HG03342 (cell line): ENCODE measurements around the gene XAGE3.
"Not testable (repeated sequence)": the region's sequence is repeated elsewhere in the genome, so short reads cannot be mapped to it uniquely, and the experiment has no call there.

ENCODE experiments used
- ATAC-seq: cut with Tn5 transposase; IDR thresholded peaks from one replicate; pipeline ENCODE4 v1.9.1; 2021; ENCODE audit warnings: mild to moderate bottlenecking, moderate library complexity; ENCODE audit not compliant: unreplicated experiment

Gene XAGE3, protein sequence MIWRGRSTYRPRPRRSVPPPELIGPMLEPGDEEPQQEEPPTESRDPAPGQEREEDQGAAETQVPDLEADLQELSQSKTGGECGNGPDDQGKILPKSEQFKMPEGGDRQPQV

DNA sequence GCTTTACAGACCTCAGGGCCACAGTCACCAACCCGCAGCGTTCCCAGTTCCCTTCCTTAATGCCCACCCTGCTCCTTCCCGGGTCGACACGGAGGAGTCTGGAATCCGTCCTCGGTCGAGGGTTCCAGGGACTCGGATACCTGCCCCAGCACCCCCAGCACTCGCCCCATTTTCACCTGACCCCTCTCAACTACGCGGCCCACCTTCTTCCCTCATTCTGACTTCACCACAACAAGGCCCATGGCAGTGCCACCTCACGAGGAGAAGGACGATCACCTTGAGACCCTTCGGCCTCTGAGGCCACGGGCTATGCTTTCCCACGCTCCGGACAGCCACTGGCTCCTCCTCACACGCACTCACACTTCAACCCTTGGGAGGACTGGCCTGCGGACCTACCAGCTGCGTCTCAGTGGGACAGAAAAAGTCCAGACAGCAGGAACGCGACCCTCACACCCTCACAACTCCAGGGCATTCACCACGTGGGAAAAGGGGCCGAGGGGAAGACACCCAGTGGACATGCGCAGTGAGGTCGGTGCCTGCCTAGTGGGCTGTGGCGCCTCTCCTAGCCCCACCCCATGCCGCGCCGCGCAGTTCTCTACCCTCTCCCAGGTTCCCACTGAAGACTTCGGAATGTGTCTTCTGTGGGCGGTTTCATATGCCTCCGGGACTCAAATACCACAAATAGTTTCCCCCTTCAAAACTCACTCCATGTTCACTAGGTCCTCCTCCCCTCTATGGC, at the start of gene XAGE3:
TSS of gene XAGE3 (minus strand) at position 474 of the 739 bp plus-strand sequence. CDS start 950 bp downstream, outside the sequence.
- no peak for ATAC-seq

DNA sequence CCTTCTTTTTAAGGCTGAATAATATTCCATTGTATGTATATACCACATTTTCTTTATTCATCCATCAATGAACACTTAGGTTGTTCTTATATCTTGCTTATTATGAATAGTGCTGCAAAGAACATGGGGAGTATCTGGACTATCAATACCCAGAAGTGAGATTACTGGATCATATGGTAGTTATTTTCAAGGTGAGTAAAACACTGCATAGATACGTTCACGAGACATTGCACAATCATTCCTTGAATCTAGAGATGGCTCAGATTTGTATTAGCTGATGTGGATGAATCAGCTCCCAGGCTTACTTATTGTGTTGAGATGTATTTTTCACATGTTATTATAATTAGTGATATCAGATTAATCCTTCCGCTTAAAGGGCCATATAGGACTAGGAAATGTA, 46.8 kb upstream of the XAGE3 start:
- not testable (repeated sequence) for ATAC-seq

DNA sequence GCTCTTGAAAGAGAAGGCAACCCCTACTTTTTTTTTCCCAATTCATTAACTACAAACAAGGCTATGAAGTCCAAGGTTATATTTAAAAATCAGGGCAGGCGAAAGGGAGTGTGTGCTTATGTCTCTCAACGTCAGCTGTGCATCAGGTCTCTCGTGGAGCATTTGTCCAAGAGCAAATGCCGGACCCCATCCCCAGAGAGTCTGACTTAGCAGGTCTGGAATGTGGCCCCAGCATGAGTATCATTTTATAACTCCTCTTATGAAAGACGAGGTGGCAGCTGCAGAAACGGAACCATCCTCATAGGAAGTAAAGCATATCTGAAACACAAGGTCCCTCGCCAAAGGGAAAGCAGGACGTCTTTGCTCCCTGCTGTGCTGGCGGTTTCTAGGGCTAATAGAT, 45.8 kb upstream of the XAGE3 start:
- ATAC-seq = not testable (repeated sequence)

DNA sequence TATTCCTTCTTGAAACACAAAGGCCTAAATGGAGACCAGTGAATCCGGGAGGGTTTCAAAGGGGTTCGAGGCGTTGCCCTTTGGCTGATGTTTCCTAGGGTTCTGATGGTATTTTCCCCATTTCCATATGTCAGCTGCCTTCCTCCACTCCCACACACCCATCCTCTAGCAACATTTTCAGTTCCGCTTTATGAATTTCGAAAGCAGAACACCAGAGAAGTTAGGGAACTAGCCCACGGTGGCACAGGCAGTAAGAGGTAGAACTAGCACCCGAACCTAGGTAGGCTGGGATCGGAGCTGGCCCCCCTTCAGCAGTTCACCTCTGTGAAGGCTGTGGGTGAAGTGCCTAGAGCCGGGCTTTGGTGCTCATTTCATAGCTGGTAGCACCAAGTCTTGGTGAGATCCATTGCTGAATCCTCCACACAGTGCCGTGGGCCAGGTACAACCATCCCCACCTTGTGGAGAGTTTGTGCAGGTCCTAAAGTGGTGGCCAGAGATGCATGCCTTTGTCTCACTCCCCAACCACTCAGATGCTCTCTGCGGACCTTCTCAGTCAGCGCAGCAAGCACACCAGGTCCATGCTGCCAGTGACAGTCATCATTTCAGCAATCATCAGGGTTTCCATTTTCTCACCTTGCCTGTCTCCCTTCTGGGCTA, 41.6 kb upstream of the XAGE3 start:
- not testable (repeated sequence) for ATAC-seq

DNA sequence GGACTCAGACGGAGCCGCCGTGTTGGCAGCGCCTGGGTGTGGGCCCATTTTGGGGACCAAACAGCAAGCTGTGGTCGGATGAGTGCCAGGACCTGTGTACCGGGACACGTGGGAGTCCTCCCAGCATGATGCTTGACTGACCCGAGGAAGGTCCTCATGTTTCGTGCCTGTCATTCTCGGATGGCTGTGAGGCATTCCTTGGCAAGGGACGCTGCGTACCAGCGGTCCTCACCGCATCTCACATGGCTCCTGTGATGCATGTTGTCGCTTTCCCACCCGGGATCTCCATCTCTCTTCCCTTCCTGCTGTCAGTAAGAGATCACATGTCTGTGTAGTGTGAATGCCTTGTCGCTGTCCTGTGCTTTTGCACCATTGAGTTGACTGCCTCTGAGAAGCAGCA, 40.0 kb upstream of the XAGE3 start:
- ATAC-seq = not testable (repeated sequence)

DNA sequence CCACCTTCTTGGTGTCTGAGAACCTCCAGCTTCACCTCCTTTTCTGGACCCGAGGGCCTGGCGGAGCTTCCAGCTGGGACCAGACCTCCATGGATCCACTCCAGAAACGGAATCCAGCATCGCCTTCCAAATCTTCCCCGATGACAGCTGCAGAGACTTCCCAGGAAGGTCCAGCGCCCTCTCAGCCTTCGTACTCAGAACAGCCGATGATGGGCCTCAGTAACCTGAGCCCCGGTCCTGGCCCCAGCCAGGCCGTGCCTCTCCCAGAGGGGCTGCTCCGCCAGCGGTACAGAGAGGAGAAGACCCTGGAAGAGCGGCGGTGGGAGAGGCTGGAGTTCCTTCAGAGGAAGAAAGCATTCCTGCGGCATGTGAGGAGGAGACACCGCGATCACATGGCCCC, 39.3 kb upstream of the XAGE3 start:
- ATAC-seq = not testable (repeated sequence)

DNA sequence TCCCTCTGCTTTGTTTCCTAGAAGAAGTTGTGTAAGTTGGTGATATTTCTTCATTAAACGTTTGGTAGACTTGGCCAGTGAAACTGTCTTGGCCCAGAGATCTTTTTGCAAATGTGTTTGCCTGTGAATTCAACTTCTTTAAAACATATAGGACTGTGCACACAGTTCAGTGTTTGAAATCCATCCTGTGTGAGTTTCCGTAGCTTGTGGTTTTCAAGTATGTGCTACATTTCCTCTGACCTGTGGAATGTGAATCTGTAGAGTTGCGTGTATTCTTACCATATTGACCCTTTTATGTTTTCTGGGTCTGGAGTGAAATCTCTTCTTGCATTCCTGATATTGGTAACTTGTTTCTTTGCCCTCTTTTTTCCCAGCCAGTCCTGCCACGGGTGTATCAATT, 38.2 kb upstream of the XAGE3 start:
- not testable (repeated sequence) for ATAC-seq

DNA sequence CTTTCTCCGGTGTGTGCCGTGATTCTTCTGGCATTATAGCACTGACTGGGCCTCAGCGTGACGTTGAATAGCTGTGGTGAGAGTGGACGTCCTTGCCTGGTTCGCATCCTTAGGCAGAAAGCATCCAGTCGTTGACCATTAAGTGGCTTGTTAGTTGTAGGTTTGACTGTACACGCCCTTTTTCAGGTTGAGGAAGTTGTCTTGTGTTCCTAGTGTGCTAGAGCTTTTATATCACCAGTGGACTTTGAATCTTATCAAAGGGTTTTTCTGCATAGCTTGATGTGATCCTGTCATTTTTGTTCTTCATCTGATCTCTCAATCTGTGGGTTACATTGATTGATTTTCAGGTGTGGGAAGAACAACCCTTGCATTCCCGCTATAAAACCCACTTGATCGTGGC, 37.6 kb upstream of the XAGE3 start:
- ATAC-seq = not testable (repeated sequence)

DNA sequence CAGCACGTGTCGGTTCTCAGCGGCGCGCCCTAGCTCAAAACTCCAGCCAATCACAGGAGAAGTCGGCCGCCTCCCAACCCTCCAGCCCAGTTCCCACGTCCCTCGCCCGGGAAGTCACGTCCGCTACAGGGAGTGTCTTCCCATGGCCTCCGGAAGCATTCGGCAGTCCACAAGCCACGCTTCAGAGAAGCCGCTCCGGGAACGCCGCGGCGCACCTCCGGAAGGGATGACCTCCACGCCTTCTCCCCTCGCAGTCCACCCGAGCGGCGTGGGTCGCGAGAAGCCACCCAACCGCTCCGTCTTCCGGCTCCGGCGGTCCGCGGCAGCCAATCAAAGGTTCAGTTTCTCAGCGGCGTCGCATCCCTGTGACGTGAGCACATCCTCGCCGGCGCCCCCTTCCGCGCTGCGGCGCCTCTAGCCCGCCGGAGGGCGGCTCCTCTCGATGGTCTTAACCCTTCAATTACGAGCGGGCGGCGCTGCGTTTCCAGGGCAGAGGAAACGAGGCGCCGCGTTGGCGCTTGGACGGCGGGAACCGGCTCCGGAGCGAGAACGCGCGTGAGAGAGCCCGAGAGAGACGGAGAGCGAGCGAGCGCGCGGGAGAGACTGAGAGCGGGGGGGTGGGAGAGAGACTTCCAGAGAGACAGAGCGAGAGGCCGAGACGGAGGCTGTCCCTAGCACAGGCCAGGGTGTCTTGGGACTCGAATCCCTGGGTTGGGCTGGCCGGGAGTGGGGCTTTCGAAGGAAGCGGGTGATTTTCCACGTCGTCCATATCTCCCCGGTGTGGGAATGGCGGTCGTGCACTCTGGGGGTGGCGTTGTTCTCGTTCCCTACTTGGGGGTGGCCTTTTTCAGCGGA, 29.2 kb upstream of the XAGE3 start, which contains the start of gene FAM156B:
TSS of gene FAM156B (plus strand) at position 476 of the 855 bp plus-strand sequence. CDS start 9,896 bp downstream, outside the sequence.
- ATAC-seq = peak; percentile 82

DNA sequence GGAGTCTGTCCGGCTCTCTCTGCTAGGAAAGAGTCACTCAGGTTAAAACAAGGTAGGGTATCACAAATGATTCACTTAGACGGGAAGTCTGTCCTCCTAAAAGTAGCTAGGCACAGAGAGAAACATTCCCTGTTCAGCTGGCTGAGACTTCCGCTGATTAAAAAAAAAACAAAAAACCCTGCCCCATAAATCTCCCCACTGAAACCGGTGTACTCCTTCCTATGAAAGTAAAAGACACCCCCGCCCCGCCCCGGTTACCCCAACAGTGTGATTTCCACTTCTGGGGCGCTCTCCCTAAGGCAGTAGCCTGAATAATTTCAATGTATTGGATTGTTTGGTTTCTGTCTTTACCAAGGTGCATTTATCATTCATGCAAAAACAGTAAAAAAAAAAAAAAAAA, 28.6 kb upstream of the XAGE3 start:
- peak; percentile 14 for ATAC-seq

DNA sequence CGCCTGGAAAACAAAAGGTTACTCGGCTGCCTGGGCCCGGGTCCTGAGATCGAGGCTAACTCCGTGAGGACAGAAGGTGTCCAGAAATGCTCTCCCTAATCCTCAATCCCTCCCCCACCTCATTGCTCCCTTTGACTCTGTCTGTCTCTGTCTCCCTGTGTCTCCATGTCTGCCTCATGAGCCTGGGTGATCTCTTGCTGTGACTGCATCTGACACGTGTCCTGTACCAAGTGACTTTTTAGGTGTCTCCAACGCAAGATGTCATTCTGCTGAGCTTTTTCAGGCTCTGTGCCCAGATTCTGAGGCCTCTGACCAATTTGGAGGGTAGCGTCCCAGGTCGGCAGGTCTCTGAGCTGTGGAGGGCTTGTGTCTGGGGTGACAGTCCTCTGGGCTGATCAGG, 20.2 kb upstream of the XAGE3 start:
- not testable (repeated sequence) for ATAC-seq

DNA sequence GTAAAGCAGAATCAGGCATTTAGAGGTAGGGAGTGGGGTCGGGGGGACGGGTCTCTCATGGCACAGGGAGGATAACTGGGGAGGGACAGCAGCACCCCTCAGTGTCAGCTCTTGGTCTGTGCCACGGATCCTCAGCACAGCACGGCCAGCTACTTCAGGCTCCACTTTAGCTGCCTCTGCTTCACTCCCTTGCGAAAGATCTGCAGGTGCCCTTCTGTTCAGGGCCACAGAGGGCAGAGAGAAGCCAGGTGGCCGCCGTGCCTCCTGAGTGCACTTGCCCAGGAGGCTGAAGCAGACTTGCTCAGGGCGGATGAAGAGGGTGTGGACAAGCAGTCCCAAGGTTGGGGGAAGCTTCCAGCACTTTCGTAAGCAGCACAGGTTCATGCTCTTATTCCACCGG, 19.6 kb upstream of the XAGE3 start:
- not testable (repeated sequence) for ATAC-seq

DNA sequence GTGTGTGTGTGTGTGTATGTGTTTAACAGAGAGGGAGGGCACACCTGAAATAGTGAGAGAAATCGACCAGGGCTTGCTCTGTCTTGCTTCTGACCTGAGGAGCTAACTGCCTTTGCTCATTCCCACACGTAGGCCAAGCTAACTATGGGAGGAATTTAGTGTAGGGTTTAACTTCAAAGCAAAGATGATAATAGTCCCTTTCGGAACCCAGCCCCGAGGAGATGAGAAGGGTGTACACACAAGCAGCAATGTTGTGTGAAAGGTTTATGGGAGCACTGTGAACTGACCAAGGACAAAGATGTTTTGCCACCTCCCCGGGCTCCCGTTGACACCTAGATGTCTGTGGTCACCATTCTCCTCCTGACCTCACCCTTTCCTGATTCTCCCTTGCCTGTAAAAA, 8.5 kb upstream of the XAGE3 start:
- not testable (repeated sequence) for ATAC-seq

DNA sequence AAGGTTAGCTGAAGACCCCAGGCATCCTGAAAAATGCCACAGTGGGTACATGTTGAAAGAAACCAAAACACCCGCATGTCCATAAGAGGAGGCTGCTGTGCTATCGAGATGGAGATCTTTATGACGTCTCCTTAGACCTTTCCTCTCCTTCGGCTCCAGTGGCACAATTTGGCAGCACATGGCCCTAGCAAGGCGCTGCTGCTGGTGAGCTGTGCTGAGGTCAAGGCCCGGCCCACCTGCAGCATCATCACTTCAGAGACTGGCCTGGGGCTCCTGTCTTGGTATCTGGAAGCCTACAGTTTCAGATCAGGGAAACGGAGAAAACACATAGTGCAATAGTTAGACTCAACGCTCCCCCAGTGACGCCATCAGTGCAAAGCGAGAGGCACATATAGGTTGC, 7.6 kb upstream of the XAGE3 start:
- not testable (repeated sequence) for ATAC-seq

DNA sequence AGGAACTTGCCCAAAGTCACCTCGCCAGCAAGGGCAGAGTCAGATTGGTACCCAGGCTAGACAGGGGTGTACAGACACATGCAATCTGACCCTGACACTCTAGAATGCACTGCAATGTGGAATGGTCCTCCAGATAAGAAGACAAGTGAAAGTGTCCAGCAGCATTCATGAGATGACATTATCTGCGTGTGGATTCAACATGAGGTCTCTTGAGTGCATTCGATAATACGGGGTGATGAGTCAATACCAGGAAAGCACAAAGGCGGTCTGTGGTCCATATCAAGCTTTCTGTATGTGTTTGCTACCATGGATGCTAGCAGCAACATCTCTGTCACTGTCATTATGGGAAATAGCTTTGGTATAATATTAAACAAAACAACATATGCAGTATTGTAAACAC, 6.8 kb upstream of the XAGE3 start:
- no peak for ATAC-seq

DNA sequence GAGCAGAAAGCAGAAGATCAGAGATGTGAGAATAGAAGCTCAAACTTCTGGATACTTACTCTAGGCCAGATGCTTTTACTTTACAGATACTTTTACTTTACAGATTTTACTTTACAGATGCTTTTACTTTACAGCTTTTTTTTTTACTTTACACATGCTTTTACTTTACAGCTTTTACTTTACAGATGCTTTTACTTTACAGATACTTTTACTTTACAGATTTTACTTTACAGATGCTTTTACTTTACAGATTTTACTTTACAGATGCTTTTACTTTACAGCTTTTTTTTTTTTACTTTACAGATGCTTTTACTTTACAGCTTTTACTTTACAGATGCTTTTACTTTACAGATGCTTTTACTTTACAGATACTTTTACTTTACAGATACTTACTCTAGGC, 5.9 kb upstream of the XAGE3 start:
- not testable (repeated sequence) for ATAC-seq

DNA sequence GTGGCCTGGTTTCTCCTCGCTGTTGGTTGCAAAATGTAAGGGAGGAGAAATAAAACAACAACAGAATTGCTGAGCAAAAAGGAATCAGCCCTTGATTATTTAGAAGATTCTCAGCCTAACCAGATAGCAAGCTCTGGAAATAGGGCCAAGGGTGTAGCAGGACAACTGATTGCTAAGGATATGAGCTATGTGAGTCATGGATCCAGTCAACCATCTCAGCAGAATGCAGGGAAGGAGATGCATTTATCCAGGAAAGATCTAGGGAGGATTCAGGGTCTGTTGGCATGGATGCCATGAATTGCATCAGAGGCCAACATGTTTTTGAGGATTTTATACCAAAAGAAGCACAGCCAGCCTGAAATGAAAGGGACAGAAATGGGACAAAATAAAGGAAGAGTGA, 2.2 kb upstream of the XAGE3 start:
- no peak for ATAC-seq

DNA sequence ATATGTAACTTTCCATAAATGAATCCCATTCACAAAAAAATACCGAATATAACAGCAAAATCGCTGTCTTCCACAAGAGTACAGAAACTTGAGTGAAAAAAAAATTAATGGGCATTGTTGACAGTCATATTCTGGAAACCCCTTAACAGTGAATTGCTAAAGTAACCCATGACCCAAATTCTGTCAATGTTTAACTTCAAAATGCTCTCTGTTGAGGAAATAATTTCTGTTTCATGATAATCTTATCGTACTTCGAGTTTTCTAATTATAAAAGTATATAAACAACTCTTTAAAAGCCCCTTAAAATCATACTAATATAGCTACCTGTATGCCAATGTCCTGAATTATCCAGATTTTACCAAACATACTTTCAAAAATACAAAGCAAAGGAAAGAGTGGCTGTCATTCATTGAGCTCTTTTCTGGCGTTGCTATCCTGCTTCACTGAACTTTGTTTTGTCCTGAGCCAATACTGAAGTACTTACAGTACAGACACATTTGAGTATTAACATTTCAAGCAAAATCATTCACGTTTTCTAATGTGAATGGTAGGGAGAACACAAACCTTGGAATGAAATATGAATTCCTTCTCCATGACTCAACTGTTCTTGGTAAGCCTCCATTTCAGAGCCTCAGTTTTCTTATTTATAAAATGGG, 2.4 kb downstream of the XAGE3 start:
- no peak for ATAC-seq

DNA sequence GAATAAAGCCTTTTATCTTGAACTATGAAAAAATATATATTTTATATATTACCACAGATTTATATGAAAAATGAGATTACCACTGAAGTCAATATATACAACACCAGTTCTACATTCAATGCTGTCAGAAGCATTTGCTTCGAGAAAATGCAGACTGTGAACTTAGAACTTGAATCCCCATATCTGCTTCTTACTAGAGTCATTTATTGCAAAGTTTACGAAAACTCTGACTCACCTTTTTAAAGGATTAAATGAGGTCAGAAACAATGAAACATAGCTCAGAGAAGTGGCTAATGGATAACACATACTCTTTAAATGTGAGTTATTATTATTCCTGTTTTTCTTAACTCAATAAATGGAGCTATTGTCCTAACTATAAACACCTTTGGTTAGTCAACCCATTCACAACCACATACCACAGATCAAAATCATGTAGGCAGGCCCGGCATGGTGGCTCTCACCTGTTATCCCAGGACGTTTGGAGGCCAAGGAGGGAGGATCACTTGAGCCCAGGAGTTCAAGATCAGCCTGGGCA, 10.8 kb downstream of the XAGE3 start:
- not testable (repeated sequence) for ATAC-seq

DNA sequence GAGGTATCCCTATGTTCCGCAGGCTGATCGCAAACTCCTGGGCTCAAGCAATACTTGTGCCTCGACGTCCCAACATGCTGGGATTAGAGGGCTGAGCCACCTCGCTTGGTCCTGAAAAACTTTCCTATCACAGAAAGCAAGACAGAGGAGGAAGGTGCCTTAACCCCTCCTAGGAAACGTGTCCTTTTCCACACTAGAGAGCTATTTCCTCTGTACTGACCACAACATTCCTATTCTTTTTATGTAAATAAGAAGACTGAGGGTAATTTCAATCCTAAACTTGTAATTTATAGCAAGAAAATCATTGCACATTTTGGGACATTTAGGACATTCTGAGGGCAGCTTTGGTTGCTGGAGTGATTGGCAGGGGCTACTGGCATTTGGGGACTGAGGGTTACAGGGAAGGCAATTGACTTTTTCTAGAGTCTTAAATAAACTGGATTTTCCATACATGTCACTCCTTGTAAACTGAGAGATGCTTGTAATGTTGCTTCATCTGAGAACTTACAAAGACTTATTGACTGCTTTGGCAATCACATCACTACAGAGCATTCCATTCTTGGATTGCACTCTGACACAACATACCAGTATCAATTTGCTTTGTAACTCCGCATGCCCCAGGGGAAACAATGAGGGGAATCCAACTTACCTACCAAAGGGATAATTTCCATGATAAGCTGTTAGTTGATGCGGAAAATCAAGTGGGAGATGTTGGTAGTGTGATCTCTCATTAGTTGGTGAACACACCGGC, 15.6 kb downstream of the XAGE3 start:
- no peak for ATAC-seq
